OCI-LY1 (cell line): Measurements from ENCODE around the gene MED15.

Experiments
- EZH2 ChIP-seq: fragments of 200-600 bp; sonication (generic), shearing (Covaris generic); IDR thresholded peaks from 2 replicates; pipeline ENCODE4 v1.8.0; 2017; ENCODE audit warnings: borderline replicate concordance, mixed run types, mild to moderate bottlenecking, antibody characterized with exemption, low read length, moderate library complexity, mixed read lengths
- TF ChIP-seq, protein P1 (sequence below): fragments of 200-600 bp; sonication (generic), shearing (Covaris generic); IDR thresholded peaks from 2 replicates; pipeline ENCODE4 v1.5.1; 2017; ENCODE audit warnings: mild to moderate bottlenecking, antibody characterized with exemption, low read length, moderate library complexity, mixed read lengths

DNA sequence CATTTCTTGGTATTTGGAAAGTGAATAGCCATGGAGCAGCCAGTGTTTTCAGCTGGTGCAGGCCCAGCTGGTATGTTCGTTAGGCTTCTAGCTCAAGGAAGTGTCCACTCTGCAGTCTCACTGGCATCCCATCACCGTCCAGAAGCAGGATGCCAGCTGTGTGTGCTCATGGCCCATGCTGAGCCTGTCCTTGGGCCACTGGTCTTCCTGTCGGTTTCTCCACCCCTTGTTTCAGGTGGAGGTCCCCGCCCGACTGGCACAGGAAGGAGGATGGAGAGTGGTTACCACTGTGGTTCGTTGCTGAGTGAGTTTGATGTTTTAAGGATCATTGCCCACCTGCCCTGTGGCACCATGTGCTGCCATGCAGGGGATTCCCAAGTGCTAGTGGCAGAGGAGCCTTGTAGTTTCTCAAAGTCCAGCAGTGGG lies 63.7 kb downstream of the MED15 start:
- TF ChIP-seq, protein P1, sequence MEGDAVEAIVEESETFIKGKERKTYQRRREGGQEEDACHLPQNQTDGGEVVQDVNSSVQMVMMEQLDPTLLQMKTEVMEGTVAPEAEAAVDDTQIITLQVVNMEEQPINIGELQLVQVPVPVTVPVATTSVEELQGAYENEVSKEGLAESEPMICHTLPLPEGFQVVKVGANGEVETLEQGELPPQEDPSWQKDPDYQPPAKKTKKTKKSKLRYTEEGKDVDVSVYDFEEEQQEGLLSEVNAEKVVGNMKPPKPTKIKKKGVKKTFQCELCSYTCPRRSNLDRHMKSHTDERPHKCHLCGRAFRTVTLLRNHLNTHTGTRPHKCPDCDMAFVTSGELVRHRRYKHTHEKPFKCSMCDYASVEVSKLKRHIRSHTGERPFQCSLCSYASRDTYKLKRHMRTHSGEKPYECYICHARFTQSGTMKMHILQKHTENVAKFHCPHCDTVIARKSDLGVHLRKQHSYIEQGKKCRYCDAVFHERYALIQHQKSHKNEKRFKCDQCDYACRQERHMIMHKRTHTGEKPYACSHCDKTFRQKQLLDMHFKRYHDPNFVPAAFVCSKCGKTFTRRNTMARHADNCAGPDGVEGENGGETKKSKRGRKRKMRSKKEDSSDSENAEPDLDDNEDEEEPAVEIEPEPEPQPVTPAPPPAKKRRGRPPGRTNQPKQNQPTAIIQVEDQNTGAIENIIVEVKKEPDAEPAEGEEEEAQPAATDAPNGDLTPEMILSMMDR: no peak
- TF ChIP-seq EZH2: no peak
